Measurements from ENCODE around the gene ARSI.

ARSI gene

GRCh38 chr5:150326707-150327106 lies 24.0 kb upstream of the ARSI start:
- no peak for DNase-seq

- no peak for DNase-seq
Measured at GRCh38 chr5:150325426-150325825, 22.7 kb upstream of the ARSI start.

GRCh38 chr5:150323819-150324218 lies 21.1 kb upstream of the ARSI start:
- no peak for DNase-seq

- DNase-seq: no peak
Measured at GRCh38 chr5:150323092-150323491, 20.4 kb upstream of the ARSI start.

GRCh38 chr5:150322202-150322601 lies 19.5 kb upstream of the ARSI start:
- no peak for DNase-seq

GRCh38 chr5:150321784-150322183 lies 19.1 kb upstream of the ARSI start:
- DNase-seq: no peak

- DNase-seq: no peak
Measured at GRCh38 chr5:150321211-150321610, 18.5 kb upstream of the ARSI start.

GRCh38 chr5:150320044-150320613 lies 17.4 kb upstream of the ARSI start:
- DNase-seq: no peak

GRCh38 chr5:150319484-150319790 lies 16.7 kb upstream of the ARSI start:
- DNase-seq: no peak

- DNase-seq: no peak
Measured at GRCh38 chr5:150318613-150319483, 16.1 kb upstream of the ARSI start.

- DNase-seq: no peak
Measured at GRCh38 chr5:150317048-150318003, 14.6 kb upstream of the ARSI start.

GRCh38 chr5:150316320-150316719 lies 13.6 kb upstream of the ARSI start:
- no peak for DNase-seq

- DNase-seq: no peak
Measured at GRCh38 chr5:150315245-150315644, 12.5 kb upstream of the ARSI start.

GRCh38 chr5:150313921-150314716 lies 11.4 kb upstream of the ARSI start:
- DNase-seq: no peak

GRCh38 chr5:150313501-150313900 lies 10.8 kb upstream of the ARSI start:
- DNase-seq: no peak

- no peak for DNase-seq
Measured at GRCh38 chr5:150312518-150312917, 9.8 kb upstream of the ARSI start.

GRCh38 chr5:150311015-150311692 lies 8.4 kb upstream of the ARSI start:
- no peak for DNase-seq

- no peak for DNase-seq
Measured at GRCh38 chr5:150310246-150310645, 7.5 kb upstream of the ARSI start.

GRCh38 chr5:150309886-150310239 lies 7.2 kb upstream of the ARSI start:
- DNase-seq: no peak

- DNase-seq: no peak
Measured at GRCh38 chr5:150309101-150309885, 6.6 kb upstream of the ARSI start.
